Activated T-cell treated with anti-CD3 and anti-CD28 coated beads for 24 hours (primary cell): Measurements from ENCODE around the gene PRM1.

Source experiments
- DNase-seq: peaks from one replicate; pipeline ENCODE4 v3.0.0-alpha.2; 2020; ENCODE audit warnings: low read depth

PRM1 gene

GRCh38 chr16:11272921-11273720, 8.0 kb downstream of the PRM1 start, which contains the start of gene PRM3:
PRM3 (minus strand) TSS chr16:11273629; CDS start chr16:11273595, 34 bp downstream.
- no peak for DNase-seq

GRCh38 chr16:11272484-11272883, 8.6 kb downstream of the PRM1 start:
- no peak for DNase-seq

- no peak for DNase-seq
These were observed 9.5 kb downstream of the PRM1 start for GRCh38 chr16:11271610-11272009.

GRCh38 chr16:11270602-11271162, 10.4 kb downstream of the PRM1 start:
- no peak for DNase-seq

GRCh38 chr16:11268921-11269375, 12.2 kb downstream of the PRM1 start, which contains the start of gene TNP2:
TNP2 (minus strand) TSS chr16:11269325; CDS start chr16:11269262, 63 bp downstream.
- DNase-seq: no peak

- DNase-seq: no peak
These were observed 16.0 kb downstream of the PRM1 start for GRCh38 chr16:11265124-11265523.

GRCh38 chr16:11264155-11264832, 16.8 kb downstream of the PRM1 start:
- no peak for DNase-seq

GRCh38 chr16:11263737-11264136, 17.4 kb downstream of the PRM1 start:
- peak; percentile 54 for DNase-seq

- no peak for DNase-seq
These were observed 18.2 kb downstream of the PRM1 start for GRCh38 chr16:11262915-11263314.

- no peak for DNase-seq
These were observed 20.5 kb downstream of the PRM1 start for GRCh38 chr16:11260596-11260966.

- DNase-seq: no peak
These were observed 21.2 kb downstream of the PRM1 start for GRCh38 chr16:11259655-11260595.

- peak; percentile 24 for DNase-seq
These were observed 22.3 kb downstream of the PRM1 start for GRCh38 chr16:11258553-11259492.

- DNase-seq: peak; percentile 46
These were observed 23.8 kb downstream of the PRM1 start for GRCh38 chr16:11257131-11257938.

- peak; percentile 32 for DNase-seq
These were observed 24.4 kb downstream of the PRM1 start for GRCh38 chr16:11256661-11257130.

- DNase-seq: peak; percentile 88
These were observed 25.1 kb downstream of the PRM1 start, which contains the start of gene SOCS1 for GRCh38 chr16:11255737-11256660. SOCS1 (minus strand) TSS chr16:11256204; CDS start chr16:11255478, 726 bp downstream.

- DNase-seq: peak; percentile 33
These were observed 26.0 kb downstream of the PRM1 start for GRCh38 chr16:11254913-11255736.
